ENCODE data around the gene LHX3.

- TF ChIP-seq MAX (IDR thresholded peaks at IDR 0.05; ENCODE audit: low read depth, low read length) = no peak
- no peak for TF ChIP-seq CTCF (IDR thresholded peaks at IDR 0.05; ENCODE audit: low read depth, low read length)
These were observed 37.3 kb upstream of the LHX3 start for GRCh38 chr9:136242248-136242647.

Measured in NB4 (cell line).